Panc1 (cell line): Measurements from ENCODE around the gene LEKR1.

ENCODE experiments used
- TF ChIP-seq, protein P1 (sequence below): fragments of 450-650 bp; IDR thresholded peaks from 2 replicates; pipeline ENCODE4 v1.5.1; 2017; ENCODE audit warnings: mild to moderate bottlenecking
- TF ChIP-seq, protein P2 (sequence below), 2 experiments: IDR thresholded peaks; 2 replicates each; pipeline ENCODE4 v1.6.1; 2011 to 2012; ENCODE audit warnings: low read depth in 2 of 2, control low read depth in 1 of 2, low read length in 1 of 2, mild to moderate bottlenecking in 1 of 2, moderate library complexity in 1 of 2; ENCODE audit not compliant: insufficient read depth in 1 of 2

DNA sequence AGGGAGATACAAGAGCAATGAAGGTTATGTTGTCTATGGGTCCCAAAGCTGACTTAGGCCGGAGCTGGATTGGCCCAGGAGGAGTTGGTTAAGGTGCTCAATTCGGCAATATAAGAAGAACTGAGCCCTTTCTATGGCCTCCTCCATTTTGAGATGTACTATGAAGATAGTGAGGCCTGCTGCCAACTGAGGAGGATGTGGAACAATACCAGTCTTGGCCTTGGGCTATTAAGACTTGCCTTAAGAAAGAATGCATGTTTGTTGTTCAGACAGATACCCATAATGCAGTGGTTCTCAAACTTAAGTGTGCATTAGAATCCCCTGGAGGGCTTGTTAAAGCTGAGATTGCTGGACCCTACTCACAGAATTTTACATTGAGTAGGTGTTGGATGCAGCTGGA, 24.4 kb upstream of the LEKR1 start:
- TF ChIP-seq, protein P1, sequence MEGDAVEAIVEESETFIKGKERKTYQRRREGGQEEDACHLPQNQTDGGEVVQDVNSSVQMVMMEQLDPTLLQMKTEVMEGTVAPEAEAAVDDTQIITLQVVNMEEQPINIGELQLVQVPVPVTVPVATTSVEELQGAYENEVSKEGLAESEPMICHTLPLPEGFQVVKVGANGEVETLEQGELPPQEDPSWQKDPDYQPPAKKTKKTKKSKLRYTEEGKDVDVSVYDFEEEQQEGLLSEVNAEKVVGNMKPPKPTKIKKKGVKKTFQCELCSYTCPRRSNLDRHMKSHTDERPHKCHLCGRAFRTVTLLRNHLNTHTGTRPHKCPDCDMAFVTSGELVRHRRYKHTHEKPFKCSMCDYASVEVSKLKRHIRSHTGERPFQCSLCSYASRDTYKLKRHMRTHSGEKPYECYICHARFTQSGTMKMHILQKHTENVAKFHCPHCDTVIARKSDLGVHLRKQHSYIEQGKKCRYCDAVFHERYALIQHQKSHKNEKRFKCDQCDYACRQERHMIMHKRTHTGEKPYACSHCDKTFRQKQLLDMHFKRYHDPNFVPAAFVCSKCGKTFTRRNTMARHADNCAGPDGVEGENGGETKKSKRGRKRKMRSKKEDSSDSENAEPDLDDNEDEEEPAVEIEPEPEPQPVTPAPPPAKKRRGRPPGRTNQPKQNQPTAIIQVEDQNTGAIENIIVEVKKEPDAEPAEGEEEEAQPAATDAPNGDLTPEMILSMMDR: no peak
- TF ChIP-seq, protein P2, sequence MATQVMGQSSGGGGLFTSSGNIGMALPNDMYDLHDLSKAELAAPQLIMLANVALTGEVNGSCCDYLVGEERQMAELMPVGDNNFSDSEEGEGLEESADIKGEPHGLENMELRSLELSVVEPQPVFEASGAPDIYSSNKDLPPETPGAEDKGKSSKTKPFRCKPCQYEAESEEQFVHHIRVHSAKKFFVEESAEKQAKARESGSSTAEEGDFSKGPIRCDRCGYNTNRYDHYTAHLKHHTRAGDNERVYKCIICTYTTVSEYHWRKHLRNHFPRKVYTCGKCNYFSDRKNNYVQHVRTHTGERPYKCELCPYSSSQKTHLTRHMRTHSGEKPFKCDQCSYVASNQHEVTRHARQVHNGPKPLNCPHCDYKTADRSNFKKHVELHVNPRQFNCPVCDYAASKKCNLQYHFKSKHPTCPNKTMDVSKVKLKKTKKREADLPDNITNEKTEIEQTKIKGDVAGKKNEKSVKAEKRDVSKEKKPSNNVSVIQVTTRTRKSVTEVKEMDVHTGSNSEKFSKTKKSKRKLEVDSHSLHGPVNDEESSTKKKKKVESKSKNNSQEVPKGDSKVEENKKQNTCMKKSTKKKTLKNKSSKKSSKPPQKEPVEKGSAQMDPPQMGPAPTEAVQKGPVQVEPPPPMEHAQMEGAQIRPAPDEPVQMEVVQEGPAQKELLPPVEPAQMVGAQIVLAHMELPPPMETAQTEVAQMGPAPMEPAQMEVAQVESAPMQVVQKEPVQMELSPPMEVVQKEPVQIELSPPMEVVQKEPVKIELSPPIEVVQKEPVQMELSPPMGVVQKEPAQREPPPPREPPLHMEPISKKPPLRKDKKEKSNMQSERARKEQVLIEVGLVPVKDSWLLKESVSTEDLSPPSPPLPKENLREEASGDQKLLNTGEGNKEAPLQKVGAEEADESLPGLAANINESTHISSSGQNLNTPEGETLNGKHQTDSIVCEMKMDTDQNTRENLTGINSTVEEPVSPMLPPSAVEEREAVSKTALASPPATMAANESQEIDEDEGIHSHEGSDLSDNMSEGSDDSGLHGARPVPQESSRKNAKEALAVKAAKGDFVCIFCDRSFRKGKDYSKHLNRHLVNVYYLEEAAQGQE (IDR thresholded peaks at IDR 0.05; ENCODE audit: insufficient read depth in 1 of 2, low read depth in 2 of 2, low read length in 1 of 2): no peak
